Mesothelial cell of epicardium (in vitro differentiated cells): ENCODE data around the gene CDH23. TPM values are rescaled to one million over a fixed set of nuclear protein-coding genes. Genes with fewer than 3 reads are reported as not detected.

Experiments
- DNase-seq, 2 experiments: peaks; one replicate each; pipeline ENCODE4 v3.0.0; 2021; ENCODE audit warnings: low spot score in 2 of 2; ENCODE audit not compliant: unreplicated experiment in 2 of 2
- H3K27ac Mint-ChIP-seq: 2 replicates; pipeline ENCODE4 v1.8.0; 2021; ENCODE audit warnings: mixed read lengths
- H3K27me3 Mint-ChIP-seq: 2 replicates; pipeline ENCODE4 v1.8.0; 2021; ENCODE audit warnings: low read depth, mixed read lengths
- H3K36me3 Mint-ChIP-seq: 2 replicates; pipeline ENCODE4 v1.8.0; 2021; ENCODE audit warnings: mixed read lengths
- H3K4me1 Mint-ChIP-seq: 2 replicates; pipeline ENCODE4 v1.8.0; 2021; ENCODE audit warnings: mixed read lengths
- H3K4me3 Mint-ChIP-seq: 2 replicates; pipeline ENCODE4 v1.8.0; 2021; ENCODE audit warnings: mild to moderate bottlenecking, moderate library complexity, mixed read lengths
- H3K9me3 Mint-ChIP-seq: 2 replicates; pipeline ENCODE4 v1.8.0; 2021; ENCODE audit warnings: mixed read lengths
- total RNA-seq: library from RNA; stranded (reverse); gene quantifications from 3 replicates; pipeline ENCODE4 v1.2.1, GENCODE V29; 2021
- TF ChIP-seq, protein P1 (sequence below): fragments of 200-600 bp; sonication (generic); IDR thresholded peaks from one replicate; pipeline ENCODE4 v1.5.0; 2021; ENCODE audit warnings: antibody characterized with exemption; ENCODE audit not compliant: unreplicated experiment

CDH23 gene
- total RNA-seq, 1 donor from 2014 or later = 2.5 TPM

DNA sequence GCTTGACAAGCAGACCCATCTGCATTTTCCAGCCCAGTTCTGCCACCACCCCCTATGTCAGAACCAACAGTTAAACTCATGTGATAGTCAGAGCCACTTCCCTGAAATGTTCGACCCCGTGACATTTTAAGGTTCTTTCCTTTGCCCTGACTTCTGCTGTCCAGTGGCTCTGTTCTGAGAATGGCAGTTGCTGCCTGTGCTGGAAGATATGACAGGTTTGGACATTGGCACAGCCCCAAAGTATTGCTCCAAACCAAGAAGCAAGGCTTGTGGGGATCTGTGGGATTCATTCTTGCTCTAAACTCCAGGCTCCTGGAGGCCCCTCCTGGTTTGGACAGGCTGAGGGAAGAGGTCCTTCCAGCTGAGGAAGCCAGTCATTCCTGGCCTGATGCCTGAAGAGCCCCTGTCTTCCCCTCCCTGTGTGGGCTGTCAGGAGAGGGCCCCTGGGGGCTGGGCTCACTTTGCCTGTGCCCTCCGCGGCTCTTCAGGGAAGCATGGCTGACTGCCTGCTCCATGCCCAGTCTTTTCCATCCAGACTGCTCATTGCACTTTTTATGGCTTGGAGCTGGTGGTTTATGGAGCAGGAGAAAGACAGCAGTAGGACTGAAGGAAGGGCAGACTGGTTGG, 138.0 kb downstream of the CDH23 start:
- H3K27me3 Mint-ChIP-seq = peaks cover 3% of the 10 kb centered on the region
- TF ChIP-seq, protein P1, sequence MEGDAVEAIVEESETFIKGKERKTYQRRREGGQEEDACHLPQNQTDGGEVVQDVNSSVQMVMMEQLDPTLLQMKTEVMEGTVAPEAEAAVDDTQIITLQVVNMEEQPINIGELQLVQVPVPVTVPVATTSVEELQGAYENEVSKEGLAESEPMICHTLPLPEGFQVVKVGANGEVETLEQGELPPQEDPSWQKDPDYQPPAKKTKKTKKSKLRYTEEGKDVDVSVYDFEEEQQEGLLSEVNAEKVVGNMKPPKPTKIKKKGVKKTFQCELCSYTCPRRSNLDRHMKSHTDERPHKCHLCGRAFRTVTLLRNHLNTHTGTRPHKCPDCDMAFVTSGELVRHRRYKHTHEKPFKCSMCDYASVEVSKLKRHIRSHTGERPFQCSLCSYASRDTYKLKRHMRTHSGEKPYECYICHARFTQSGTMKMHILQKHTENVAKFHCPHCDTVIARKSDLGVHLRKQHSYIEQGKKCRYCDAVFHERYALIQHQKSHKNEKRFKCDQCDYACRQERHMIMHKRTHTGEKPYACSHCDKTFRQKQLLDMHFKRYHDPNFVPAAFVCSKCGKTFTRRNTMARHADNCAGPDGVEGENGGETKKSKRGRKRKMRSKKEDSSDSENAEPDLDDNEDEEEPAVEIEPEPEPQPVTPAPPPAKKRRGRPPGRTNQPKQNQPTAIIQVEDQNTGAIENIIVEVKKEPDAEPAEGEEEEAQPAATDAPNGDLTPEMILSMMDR = no peak
- no peak overlapping the region for H3K4me3 Mint-ChIP-seq
- H3K4me1 Mint-ChIP-seq = peaks cover 47% of the 10 kb centered on the region
- peak overlapping the region; percentile 74 for H3K27ac Mint-ChIP-seq
- H3K9me3 Mint-ChIP-seq = no peaks in the 10 kb centered on the region
- DNase-seq = no peak
- no peaks in the 10 kb centered on the region for H3K36me3 Mint-ChIP-seq

DNA sequence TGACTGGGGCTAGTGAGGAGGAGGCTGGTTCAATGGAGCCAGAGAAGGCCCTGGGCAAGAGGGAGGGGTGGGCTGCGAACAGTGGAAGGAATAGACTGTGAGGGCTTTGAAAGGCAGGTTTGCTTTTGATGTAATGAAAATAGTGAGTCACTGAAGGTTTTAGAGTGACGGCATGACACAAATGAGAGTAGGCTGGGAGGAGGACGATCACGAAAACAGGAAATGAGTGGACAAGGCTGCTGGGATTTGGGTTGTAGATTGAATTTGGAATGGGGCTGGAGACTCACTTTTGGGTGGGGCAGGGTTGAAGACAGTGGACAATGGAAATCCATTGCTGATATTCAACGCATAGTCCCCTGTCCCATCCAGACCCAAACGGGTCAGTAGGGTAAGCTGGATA, 139.6 kb downstream of the CDH23 start:
- Mint-ChIP-seq H3K9me3 (no peaks in the 10 kb centered on the region), H3K27ac (no peak overlapping the region), H3K36me3 (no peaks in the 10 kb centered on the region), H3K27me3 (peaks cover 6% of the 10 kb centered on the region), H3K4me3 (no peak overlapping the region), H3K4me1 (peaks cover 37% of the 10 kb centered on the region)
- DNase-seq = no peak
- TF ChIP-seq, protein P1 = no peak

DNA sequence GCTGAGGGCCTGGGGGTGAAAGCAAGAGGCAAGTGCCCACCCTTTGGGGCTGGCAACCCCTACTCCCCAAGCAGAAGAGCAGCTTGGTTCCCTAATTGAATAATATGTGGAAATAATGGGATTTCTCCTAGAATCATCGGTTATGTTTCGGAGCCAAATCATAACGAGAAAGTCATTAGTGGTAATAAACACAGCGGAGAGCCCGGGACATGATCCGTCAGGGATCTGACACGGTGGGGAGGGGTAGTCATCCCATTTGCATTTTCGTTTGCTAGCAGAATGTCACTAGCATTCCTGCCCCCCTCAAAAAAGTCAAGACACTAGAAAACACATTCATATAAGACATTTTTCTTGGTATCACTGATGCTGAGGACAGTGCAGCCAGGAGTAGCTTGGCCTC, 140.4 kb downstream of the CDH23 start:
- Mint-ChIP-seq H3K9me3 (no peaks in the 10 kb centered on the region), H3K4me1 (peaks cover 33% of the 10 kb centered on the region), H3K36me3 (no peaks in the 10 kb centered on the region), H3K27me3 (peaks cover 6% of the 10 kb centered on the region), H3K27ac (no peak overlapping the region), H3K4me3 (no peak overlapping the region)
- TF ChIP-seq, protein P1 = no peak
- no peak for DNase-seq

DNA sequence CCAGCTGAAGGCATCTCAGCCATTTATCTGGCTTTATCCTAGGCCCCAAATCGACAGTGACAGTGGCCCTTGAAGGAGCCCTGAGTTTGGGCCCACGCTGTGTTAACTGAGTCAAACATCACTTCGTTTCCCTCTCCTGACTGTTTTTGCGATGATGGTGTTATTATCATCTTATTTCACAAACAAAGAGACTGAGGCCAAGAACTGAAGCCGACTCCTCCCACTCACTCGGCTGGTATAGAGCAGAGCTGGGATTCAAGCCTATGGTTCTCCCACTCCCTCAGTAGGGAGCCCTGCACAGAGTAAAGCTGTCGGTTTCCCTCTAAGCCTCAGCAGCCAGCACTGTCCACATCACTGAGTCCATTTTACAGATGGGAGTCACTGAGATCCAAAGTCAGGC, 141.0 kb downstream of the CDH23 start:
- Mint-ChIP-seq H3K9me3 (no peaks in the 10 kb centered on the region), H3K36me3 (no peaks in the 10 kb centered on the region), H3K27me3 (peaks cover 6% of the 10 kb centered on the region), H3K4me1 (peaks cover 34% of the 10 kb centered on the region), H3K4me3 (no peak overlapping the region), H3K27ac (no peak overlapping the region)
- TF ChIP-seq, protein P1 = no peak
- DNase-seq = no peak

DNA sequence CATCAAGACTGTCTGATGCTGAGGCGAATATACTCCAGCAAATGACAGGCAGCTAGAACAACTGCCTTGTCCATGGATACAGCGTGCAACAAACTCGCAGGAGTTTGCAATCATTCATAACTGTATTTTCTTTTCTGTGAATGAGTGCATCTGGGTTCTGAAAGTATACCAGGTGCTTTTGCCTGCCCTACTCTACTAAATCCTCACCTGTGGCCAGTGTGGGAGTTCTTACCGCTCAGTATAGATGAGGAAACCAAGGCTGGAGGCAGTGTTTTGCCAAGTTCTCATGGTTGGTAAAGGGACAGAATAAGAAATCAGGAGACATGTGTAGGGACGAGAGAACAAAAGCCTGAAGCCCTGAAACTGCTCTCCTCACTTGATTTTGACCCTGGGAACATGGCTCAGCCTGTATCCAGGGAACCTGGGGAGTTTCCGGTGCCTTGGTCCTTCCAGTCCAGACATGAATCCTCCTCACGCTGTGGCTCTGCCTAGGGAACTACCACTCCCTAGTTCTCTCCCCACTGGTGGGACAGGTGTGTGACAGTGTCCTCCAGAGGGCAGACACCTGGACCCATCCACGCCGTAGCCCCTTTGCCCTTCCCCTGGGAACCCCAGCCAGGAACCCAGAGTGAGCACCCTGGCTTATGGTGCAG, 142.0 kb downstream of the CDH23 start:
- TF ChIP-seq, protein P1 = no peak
- Mint-ChIP-seq H3K27me3 (peaks cover 6% of the 10 kb centered on the region), H3K9me3 (no peaks in the 10 kb centered on the region)

More for the DNA sequence above, 142.0 kb downstream of the CDH23 start:
- Mint-ChIP-seq H3K4me3 (no peak overlapping the region), H3K36me3 (no peaks in the 10 kb centered on the region), H3K4me1 (peaks cover 28% of the 10 kb centered on the region), H3K27ac (no peak overlapping the region)
- DNase-seq = no peak
